HepG2 (cell line): ENCODE data around the gene LHFPL2. TPM values are rescaled to one million over a fixed set of nuclear protein-coding genes. Genes with fewer than 3 reads are reported as not detected.

Source experiments
- ATAC-seq: fragments of 200-7000 bp; cut with Tn5 transposase; 3 replicates; pipeline ENCODE4 v1.9.1; 2020; ENCODE audit warnings: mild to moderate bottlenecking, moderate library complexity
- BruUV-seq: library from RNA; stranded (reverse); fragments of 400-500 nt; replicated peaks from 2 replicates; lab custom pipeline; 2021; lab: Mats Ljungman, UMichigan
- CTCF ChIA-PET: fragments of 300-600 bp; formaldehyde crosslinking; extraction: SDS; loops from one replicate; lab custom pipeline; 2021; ENCODE audit warnings: low total read pairs, inconsistent platforms, low intra/inter-chr PET ratio; lab: Yijun Ruan, JAX
- POLR2A ChIA-PET: fragments of 350-600 bp; sonication (Branson Sonifier 250); formaldehyde crosslinking; loops from one replicate; lab custom pipeline; 2020; ENCODE audit warnings: antibody characterized with exemption, inconsistent platforms; lab: Yijun Ruan, JAX
- DNase-seq: peaks from one replicate; pipeline ENCODE4 v3.0.0-alpha.2; 2015; ENCODE audit warnings: low spot score
- FAIRE-seq: peaks from 3 replicates; lab custom pipeline; 2011; peaks lifted over from hg19 to GRCh38; lab: Jason Lieb, UNC
- H2AFZ ChIP-seq: one replicate; pipeline ENCODE4 v1.6.1; 2011; ENCODE audit warnings: low read length, inconsistent platforms
- H3K27ac ChIP-seq: fragments of 300-600 bp; 3 replicates; pipeline ENCODE4 v1.8.0; 2011; ENCODE audit warnings: mixed run types, mild to moderate bottlenecking, mixed read lengths, low read length, inconsistent platforms; ENCODE audit not compliant: insufficient read depth; ENCODE audit errors: extremely low read length
- H3K27me3 ChIP-seq, 2 experiments: fragments of 200-600 bp in 1 of 2; 2 replicates in 1 of 2; 3 replicates in 1 of 2; pipeline versions ENCODE4 v1.6.0 to v1.8.0; 2011; ENCODE audit warnings: low read length in 2 of 2, mild to moderate bottlenecking in 2 of 2, moderate library complexity in 2 of 2, inconsistent platforms in 1 of 2; ENCODE audit not compliant: insufficient read depth in 2 of 2, control insufficient read depth in 1 of 2
- H3K36me3 ChIP-seq, 2 experiments: fragments of 200-600 bp in 1 of 2; replicated peaks in 1 of 2; 2 replicates in 1 of 2; 3 replicates in 1 of 2; pipeline versions ENCODE4 v1.5.1 to v1.8.0; 2011; ENCODE audit warnings: low read length in 2 of 2, inconsistent platforms in 1 of 2; ENCODE audit not compliant: insufficient read depth in 2 of 2, control insufficient read depth in 1 of 2
- H3K4me1 ChIP-seq: 2 replicates; pipeline ENCODE4 v1.5.1; 2012; ENCODE audit warnings: low read length, inconsistent platforms; ENCODE audit not compliant: insufficient read depth
- H3K4me2 ChIP-seq: 2 replicates; pipeline ENCODE4 v1.6.0; 2011; ENCODE audit warnings: low read depth, low read length, inconsistent platforms
- H3K4me3 ChIP-seq, 3 experiments: fragments of 200-600 bp in 1 of 3; sonication (generic), shearing (Covaris generic) in 1 of 3; replicated peaks in 1 of 3; 2 replicates each; pipeline ENCODE4 v1.5.1; 2011 to 2016; ENCODE audit warnings: low read length in 3 of 3, inconsistent platforms in 2 of 3, low read depth in 2 of 3, mild to moderate bottlenecking in 2 of 3, control low read depth in 1 of 3, mixed read lengths in 1 of 3; ENCODE audit not compliant: insufficient read depth in 1 of 3
- H3K79me2 ChIP-seq: one replicate; pipeline ENCODE4 v1.6.1; 2011; ENCODE audit warnings: low read length, inconsistent platforms; ENCODE audit not compliant: insufficient read depth
- H3K9ac ChIP-seq: 2 replicates; pipeline ENCODE4 v1.6.0; 2011; ENCODE audit warnings: mild to moderate bottlenecking, low read depth, low read length, inconsistent platforms; ENCODE audit not compliant: insufficient read depth
- H3K9me3 ChIP-seq: 2 replicates; pipeline ENCODE4 v1.5.1; 2012; ENCODE audit warnings: mild to moderate bottlenecking, low read length
- H4K20me1 ChIP-seq: 2 replicates; pipeline ENCODE4 v1.6.0; 2011; ENCODE audit warnings: inconsistent platforms, mild to moderate bottlenecking, low read length, moderate library complexity; ENCODE audit not compliant: insufficient read depth
- CBFB ChIP-seq: sonication (generic); formaldehyde crosslinking; IDR thresholded peaks from 2 replicates; pipeline ENCODE4 v1.4.0; 2020; ENCODE audit warnings: missing genetic modification reagents
- KDM1A ChIP-seq: IDR thresholded peaks from 2 replicates; pipeline ENCODE4 v1.6.1; 2016; ENCODE audit warnings: missing compliant biosample characterization
- NFKB2 ChIP-seq: sonication (generic); formaldehyde crosslinking; IDR thresholded peaks from 2 replicates; pipeline ENCODE4 v1.4.0; 2020; ENCODE audit warnings: missing genetic modification reagents, borderline replicate concordance
- ZNF460 ChIP-seq: sonication (generic); formaldehyde crosslinking; IDR thresholded peaks from 2 replicates; pipeline ENCODE4 v1.5.1; 2020; ENCODE audit warnings: missing genetic modification reagents, mild to moderate bottlenecking, borderline replicate concordance
- ZNF772 ChIP-seq: sonication (generic); formaldehyde crosslinking; IDR thresholded peaks from 2 replicates; pipeline ENCODE4 v1.5.0; 2020; ENCODE audit warnings: mild to moderate bottlenecking, missing genetic modification reagents
- ZSCAN25 ChIP-seq: sonication (generic); formaldehyde crosslinking; IDR thresholded peaks from 2 replicates; pipeline ENCODE4 v1.8.0; 2022; ENCODE audit warnings: mild to moderate bottlenecking, missing genetic modification reagents
- WGBS: methylation state at CpG from one replicate; pipeline ENCODE4 v1.1.6; 2017; ENCODE audit warnings: low lambda C conversion rate; 5-methylcytosine and 5-hydroxymethylcytosine counted together
- in situ Hi-C: cut with HindIII; loops from 2 replicates; pipeline ENCODE4 v1.10.0; 2017; ENCODE audit warnings: low pct_unique_long_range_greater_than_20kb; ENCODE audit not compliant: extremely low pct_ligation_motif_present
- intact Hi-C: fragments of 100-400 bp; cut with micrococcal nuclease; formaldehyde crosslinking; loops from one replicate; pipeline ENCODE4 v1.10.0; 2022; ENCODE audit not compliant: unreplicated experiment
- polyA plus RNA-seq, 8 experiments: library from polyadenylated mRNA; depleted of rRNA in 3 of 8; stranded (reverse) in 7 of 8; unstranded in 1 of 8; fragments of >200 nt; fragmentation: Illumina TruSeq in 4 of 8; extraction: Trizol in 4 of 8; gene quantifications; 2 replicates each; pipeline versions ENCODE4 v1.2.1 to v1.2.3, GENCODE V29; 2011 to 2016; ENCODE audit warnings: low read depth in 4 of 8, missing spikeins in 1 of 8, mixed read lengths in 1 of 8; ENCODE audit not compliant: insufficient read depth in 1 of 8
- total RNA-seq, 5 experiments: library from RNA; depleted of rRNA; stranded (reverse); fragments of >200 nt; fragmentation: Illumina TruSeq; extraction: Trizol; gene quantifications; 2 replicates each; pipeline ENCODE4 v1.2.3, GENCODE V29; 2016; ENCODE audit warnings: low read depth in 1 of 5
- TF ChIP-seq, protein P1 (sequence below): sonication (generic); formaldehyde crosslinking; IDR thresholded peaks from 2 replicates; pipeline ENCODE4 v1.4.0; 2020; ENCODE audit warnings: mild to moderate bottlenecking, missing genetic modification reagents
- TF ChIP-seq, protein P2 (sequence below): sonication (generic); formaldehyde crosslinking; IDR thresholded peaks from 2 replicates; pipeline ENCODE4 v1.4.0; 2020; ENCODE audit warnings: missing genetic modification reagents

The LHFPL2 gene
- total and polyA plus RNA-seq, 2 of the 13 experiments (the other 11 are each of a cell fraction or from before 2014, with no cell fraction given): 6.0 to 20.0 TPM

DNA sequence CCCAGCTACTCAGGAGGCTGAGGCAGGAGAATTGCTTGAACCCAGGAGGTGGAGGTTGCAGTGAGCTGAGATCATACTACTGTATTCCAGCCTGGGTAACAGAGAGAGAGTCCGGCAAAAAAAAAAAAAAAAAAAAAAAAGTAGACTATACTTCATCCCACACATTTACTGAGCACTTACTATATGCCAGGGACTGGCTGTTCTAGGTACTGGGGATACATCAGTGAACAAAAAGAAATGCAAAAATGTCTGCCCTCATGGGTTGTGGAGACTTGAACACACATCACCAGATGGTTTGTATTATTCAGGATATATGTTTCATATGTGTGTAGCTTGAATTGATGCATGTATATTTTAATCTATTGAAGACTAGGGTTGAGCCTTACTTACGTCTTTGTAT lies 2.9 kb upstream of the LHFPL2 start:
- 82% methylated on average over 2 of the region's 2 CpGs for WGBS
- ATAC-seq: no peak
- TF ChIP-seq ZNF772 (CRISPR knock-in tag) (no peak), KDM1A (CRISPR knock-in tag) (no peak), ZSCAN25 (CRISPR knock-in tag) (no peak), NFKB2 (no peak), ZNF460 (no peak), CBFB (CRISPR knock-in tag) (no peak)
- TF ChIP-seq, protein P1, sequence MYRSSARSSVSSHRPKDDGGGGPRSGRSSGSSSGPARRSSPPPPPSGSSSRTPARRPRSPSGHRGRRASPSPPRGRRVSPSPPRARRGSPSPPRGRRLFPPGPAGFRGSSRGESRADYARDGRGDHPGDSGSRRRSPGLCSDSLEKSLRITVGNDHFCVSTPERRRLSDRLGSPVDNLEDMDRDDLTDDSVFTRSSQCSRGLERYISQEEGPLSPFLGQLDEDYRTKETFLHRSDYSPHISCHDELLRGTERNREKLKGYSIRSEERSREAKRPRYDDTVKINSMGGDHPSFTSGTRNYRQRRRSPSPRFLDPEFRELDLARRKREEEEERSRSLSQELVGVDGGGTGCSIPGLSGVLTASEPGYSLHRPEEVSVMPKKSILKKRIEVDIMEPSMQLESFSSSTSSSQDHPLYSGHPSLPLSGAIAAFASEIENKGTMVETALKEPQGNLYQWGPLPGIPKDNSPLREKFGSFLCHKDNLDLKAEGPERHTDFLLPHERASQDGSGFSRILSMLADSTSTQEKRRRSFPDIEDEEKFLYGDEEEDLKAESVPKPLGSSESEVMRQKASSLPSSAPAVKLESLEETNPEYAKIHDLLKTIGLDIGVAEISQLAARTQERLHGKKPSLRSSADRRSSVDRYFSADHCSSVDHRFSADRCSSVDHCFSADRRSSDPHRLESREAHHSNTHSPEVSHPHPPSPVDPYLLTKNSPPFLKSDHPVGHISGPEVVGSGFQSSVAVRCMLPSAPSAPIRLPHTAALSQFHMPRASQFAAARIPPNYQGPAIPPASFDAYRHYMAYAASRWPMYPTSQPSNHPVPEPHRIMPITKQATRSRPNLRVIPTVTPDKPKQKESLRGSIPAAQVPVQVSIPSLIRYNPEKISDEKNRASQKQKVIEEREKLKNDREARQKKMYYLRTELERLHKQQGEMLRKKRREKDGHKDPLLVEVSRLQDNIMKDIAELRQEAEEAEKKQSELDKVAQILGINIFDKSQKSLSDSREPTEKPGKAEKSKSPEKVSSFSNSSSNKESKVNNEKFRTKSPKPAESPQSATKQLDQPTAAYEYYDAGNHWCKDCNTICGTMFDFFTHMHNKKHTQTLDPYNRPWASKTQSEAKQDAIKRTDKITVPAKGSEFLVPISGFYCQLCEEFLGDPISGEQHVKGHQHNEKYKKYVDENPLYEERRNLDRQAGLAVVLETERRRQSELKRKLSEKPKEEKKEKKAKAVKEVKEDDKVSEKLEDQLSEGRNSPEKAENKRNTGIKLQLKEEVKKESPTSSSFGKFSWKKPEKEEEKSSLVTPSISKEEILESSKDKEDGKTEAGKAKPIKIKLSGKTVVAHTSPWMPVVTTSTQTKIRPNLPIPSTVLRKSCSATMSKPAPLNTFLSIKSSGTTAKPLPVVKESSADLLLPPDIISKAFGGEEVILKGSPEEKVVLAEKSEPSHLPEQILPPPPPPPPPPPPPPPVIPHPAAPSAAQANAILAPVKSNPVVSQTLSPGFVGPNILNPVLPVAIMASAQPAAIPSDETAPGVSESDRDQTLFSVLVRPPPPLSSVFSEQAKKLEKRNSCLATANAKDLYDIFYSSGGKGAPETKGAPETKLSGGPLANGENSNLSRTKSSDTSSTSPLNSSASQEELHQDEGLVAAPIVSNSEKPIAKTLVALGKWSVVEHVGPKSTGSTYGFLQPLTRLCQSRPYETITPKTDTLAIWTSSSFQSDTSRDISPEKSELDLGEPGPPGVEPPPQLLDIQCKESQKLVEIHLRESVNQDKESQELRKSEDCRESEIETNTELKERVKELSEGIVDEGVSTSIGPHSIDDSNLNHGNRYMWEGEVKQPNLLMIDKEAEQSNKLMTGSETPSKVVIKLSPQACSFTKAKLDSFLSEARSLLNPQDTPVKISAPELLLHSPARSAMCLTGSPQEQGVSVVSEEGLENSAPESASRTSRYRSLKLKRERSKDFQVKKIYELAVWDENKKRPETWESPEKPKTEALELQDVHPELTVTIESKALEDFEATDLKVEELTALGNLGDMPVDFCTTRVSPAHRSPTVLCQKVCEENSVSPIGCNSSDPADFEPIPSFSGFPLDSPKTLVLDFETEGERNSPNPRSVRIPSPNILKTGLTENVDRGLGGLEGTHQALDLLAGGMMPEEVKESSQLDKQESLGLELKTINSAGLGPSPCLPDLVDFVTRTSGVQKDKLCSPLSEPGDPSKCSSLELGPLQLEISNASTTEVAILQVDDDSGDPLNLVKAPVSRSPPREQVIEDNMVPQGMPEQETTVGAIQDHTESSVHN: no peak
- TF ChIP-seq, protein P2, sequence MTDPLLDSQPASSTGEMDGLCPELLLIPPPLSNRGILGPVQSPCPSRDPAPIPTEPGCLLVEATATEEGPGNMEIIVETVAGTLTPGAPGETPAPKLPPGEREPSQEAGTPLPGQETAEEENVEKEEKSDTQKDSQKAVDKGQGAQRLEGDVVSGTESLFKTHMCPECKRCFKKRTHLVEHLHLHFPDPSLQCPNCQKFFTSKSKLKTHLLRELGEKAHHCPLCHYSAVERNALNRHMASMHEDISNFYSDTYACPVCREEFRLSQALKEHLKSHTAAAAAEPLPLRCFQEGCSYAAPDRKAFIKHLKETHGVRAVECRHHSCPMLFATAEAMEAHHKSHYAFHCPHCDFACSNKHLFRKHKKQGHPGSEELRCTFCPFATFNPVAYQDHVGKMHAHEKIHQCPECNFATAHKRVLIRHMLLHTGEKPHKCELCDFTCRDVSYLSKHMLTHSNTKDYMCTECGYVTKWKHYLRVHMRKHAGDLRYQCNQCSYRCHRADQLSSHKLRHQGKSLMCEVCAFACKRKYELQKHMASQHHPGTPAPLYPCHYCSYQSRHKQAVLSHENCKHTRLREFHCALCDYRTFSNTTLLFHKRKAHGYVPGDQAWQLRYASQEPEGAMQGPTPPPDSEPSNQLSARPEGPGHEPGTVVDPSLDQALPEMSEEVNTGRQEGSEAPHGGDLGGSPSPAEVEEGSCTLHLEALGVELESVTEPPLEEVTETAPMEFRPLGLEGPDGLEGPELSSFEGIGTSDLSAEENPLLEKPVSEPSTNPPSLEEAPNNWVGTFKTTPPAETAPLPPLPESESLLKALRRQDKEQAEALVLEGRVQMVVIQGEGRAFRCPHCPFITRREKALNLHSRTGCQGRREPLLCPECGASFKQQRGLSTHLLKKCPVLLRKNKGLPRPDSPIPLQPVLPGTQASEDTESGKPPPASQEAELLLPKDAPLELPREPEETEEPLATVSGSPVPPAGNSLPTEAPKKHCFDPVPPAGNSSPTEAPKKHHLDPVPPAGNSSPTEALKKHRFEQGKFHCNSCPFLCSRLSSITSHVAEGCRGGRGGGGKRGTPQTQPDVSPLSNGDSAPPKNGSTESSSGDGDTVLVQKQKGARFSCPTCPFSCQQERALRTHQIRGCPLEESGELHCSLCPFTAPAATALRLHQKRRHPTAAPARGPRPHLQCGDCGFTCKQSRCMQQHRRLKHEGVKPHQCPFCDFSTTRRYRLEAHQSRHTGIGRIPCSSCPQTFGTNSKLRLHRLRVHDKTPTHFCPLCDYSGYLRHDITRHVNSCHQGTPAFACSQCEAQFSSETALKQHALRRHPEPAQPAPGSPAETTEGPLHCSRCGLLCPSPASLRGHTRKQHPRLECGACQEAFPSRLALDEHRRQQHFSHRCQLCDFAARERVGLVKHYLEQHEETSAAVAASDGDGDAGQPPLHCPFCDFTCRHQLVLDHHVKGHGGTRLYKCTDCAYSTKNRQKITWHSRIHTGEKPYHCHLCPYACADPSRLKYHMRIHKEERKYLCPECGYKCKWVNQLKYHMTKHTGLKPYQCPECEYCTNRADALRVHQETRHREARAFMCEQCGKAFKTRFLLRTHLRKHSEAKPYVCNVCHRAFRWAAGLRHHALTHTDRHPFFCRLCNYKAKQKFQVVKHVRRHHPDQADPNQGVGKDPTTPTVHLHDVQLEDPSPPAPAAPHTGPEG: no peak

More for the DNA sequence above, 2.9 kb upstream of the LHFPL2 start:
- DNase-seq (no peak), FAIRE-seq (no peak)
- Histone ChIP-seq H2AFZ (no peak overlapping the region), H4K20me1 (no peaks in the 10 kb centered on the region), H3K4me2 (no peak overlapping the region), H3K27me3 (no peaks in the 10 kb centered on the region), H3K4me3 (no peak overlapping the region), H3K27ac (no peak overlapping the region), H3K4me1 (peaks cover 37% of the 10 kb centered on the region), H3K79me2 (peaks cover 16% of the 10 kb centered on the region), H3K36me3 (no peaks in the 10 kb centered on the region), H3K9ac (no peak overlapping the region), H3K9me3 (no peaks in the 10 kb centered on the region)
- in situ Hi-C loops: no loop called here
- no TSS peak for BruUV-seq
- CTCF ChIA-PET: no interaction called here
- intact Hi-C loops: no loop called here
- POLR2A ChIA-PET: no interaction called here
